HG03097 (cell line): ENCODE measurements around the gene CD101.

ENCODE experiments used
- ATAC-seq: cut with Tn5 transposase; IDR thresholded peaks from one replicate; pipeline ENCODE4 v1.9.1; 2021; ENCODE audit not compliant: unreplicated experiment, low FRiP score

Gene CD101

DNA sequence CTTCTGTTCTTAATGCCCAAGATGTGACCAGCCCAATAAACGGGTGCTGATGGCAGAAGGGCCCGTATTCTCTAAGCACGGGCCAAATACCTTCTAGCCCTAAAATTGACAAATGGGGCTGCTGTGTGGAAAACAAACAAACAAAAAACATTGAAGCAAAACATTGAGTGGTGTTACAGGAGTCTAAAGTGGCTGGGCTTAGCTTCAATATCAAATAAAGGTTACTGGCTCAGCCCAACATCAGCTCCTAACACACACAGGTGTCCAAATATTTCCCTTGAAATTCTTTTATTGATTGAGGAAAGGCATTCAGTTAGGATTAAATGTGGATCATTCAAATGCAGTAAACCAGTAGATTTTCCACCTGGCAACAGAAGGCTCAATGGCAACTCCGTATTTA, 45.2 kb downstream of the CD101 start:
- ATAC-seq = no peak

DNA sequence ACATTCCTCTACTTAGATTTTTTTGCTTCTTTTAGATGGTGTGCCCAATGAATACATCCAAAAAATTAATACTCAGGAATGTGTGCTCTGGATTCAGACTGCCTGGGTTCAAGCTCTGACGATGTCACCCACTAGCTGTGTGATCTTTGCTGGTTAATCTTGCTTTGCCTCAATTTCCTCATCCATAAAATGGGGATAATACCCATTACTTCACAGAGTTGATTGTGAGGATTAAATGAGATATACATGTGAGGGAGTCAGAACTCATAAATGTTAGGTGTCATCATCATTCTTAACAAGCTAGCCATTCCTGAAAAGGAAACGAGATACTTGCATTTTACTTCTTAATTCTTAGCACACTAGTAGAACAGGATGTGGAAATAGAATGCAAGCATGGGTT, 45.7 kb downstream of the CD101 start:
- ATAC-seq = no peak

DNA sequence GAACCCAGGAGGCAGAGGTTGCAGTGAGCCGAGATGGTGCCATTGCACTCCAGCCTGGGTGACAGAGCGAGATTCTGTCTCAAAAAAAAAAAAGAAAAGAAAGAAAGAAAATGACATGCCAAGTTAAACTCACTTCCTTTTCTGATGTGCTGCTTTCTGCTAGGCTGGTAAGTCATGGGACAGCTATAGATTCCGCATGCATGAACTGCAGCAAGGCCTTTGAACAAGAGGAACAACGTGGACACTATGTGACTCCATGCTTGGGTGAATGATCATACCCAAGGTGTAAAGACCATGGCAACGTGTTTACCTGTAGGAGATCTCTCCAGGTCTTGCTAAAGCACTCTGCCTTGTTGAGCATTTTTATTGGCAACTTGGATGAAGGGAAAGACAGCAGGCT, 48.3 kb downstream of the CD101 start:
- no peak for ATAC-seq

DNA sequence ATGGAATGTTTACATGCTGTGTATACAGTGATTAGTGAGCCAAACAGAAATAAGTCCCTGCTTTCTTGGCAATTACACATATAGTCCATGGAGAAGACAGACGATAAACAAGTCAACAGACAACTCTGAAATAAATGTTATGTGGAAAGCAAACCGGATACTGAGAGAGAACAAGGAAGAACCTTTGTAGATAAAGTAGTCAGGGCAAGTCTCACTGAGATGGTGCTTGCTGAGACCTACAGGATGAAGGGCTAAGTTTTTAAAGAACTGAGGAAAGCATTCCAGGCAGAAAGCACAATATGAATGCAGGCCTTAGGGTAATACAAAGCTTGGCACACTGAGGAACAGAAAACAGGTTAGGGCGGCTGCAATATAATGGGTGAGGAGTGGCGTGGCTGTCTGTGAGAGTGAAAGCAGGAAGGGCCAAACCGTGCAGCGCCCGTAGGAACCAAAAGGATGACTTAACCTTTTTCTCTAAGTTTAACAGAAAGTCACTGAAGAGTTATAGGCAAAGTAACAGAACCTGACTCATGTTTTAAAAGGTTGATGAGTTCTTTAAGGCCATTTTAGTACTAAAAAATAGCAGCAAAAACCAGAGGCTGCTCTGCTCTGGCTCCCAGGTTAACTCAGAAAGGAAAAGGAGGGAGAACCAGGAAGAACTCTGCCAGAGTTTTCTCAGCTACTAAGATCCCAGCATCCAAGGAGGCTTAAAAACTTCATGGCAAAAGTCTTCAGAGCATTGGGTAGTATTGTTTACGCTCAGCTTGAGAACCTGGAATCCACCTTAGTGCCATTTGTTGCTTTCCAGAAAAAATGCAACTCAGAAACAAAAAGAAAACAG, 49.9 kb downstream of the CD101 start:
- peak; percentile 67 for ATAC-seq

DNA sequence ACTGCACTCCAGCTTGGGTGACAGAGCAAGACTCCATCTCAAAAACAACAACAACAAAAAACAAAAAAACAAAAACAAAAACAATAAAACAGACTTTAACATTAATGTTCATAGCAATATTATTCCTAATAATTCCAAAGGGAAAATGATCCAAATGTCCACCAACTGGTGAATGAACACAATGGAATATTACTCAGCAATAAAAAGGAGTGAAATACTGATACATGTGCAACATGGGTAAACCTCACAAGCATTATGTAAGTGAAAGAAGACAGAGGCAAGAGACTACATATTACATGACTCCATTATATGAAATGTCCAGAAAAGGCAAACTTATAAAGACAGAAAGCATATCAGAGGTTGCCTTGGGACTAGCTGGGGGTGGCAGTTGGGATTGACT, 52.5 kb downstream of the CD101 start:
- no peak for ATAC-seq

DNA sequence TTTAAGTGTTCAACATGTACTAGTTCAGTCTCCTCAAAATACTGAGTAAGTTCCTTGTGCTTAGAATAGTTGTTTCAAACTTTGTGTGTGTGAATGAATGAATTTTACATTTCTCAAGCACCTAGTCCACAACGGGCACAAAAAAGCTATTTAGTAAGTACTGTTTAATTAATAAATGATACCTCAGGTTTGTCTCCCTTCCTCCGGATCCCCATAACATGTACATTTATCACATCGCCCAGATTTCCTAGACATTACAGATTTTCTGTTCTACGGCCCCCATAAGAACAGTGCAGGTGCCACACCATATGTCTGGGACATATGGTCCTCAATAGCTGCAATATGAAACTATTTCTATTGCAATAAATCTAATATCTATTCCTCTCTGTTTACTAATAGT, 57.2 kb downstream of the CD101 start:
- no peak for ATAC-seq

DNA sequence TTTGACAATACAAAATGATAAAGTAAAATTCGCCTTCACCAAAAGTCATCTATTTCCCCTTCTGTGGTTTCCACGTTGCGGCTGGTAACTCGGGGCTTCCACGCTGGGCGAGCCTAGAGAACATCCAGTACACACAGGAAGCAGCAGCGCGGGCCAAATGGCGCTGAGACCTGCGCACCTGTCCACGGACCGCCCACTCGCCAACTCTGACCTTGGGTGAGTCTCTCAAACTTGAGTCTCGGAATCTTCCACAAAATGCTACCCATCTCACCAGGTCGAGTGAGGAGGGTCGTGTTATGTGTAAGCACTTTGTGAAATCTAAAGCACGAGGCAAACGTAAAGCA, 57.7 kb downstream of the CD101 start:
- ATAC-seq = peak; percentile 36

DNA sequence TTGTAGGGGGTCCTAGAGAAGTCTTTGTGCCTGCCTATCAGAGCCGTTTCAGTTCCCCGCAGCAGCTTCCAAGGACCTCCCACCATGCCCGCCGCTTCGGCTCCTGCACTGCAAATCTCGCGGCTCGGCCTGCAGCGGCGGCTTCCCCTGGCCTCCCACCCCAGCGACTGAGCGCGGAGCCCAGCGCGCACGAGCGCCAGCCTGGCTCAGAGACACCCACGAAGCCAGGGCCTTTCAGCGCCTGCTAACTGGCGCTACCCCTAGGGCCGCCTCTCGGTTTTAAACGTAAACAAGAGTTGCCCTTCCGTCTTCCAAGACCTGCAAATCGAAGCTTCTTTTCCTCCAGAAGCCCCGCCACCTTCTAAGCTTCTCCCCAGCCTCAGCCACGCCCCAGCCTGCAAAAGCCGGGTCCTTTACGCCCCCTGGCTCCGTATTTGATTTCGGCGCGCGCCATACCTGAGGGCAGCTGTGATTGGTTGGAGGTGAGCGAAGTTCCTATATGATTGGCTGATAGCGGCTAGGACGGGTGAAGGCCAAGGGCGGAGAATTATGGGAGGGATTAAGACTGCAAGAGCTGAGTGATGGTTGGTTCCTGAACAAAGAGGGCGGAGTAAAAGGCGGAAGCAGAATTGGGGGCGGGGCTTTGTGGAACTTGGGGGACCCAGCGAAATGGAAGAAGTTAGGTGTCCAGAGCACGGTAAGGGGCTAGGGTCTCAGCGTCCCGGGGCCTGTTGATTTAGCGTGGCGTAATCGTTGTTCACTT, 58.3 kb downstream of the CD101 start, which contains the start of gene TTF2:
Gene TTF2, plus strand, starts transcription at position 649 of the 763 bp plus-strand sequence. Its CDS starts 21 bp downstream, at position 670.
- ATAC-seq = peak; percentile 89

DNA sequence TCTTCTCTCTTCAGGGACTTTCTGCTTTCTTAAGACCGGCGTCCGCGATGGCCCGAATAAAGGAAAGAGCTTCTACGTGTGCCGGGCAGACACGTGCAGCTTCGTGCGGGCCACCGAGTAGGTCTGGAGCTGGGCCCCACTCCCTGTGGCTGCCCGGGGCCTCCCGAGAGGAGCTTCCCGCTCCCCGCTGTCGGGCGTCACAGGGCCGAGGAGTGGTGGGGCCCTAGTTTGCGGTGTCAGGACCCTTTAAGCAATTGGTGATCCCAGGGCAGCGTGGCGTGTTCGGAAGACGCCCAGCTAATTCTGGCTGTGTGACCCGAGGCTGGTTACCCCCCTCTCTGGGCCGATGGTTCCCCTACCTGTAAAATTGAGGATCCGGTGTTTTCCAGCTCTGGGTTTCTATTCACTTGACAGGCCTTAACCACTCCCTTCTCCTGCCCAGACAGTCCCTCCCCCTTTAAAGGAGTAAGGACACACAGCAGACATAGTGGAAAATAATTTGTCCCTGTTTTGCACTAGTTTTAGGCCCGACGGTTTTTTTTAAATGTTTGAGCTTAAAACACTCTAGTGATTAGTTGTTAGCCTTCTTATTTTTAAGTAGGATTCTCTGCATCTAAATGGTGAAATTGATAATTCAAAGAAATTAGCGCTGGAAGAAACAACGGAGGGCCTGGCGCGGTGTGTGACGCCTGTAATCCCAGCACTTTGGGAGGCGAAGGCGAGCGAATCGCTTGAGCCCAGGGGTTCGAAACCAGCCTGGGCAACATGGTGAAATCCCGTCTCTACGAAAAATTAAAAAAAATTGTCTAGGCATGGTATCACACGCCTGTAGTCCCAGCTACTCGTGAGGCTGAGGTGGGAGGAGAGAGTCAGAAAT, 59.1 kb downstream of the CD101 start:
- peak; percentile 10 for ATAC-seq

DNA sequence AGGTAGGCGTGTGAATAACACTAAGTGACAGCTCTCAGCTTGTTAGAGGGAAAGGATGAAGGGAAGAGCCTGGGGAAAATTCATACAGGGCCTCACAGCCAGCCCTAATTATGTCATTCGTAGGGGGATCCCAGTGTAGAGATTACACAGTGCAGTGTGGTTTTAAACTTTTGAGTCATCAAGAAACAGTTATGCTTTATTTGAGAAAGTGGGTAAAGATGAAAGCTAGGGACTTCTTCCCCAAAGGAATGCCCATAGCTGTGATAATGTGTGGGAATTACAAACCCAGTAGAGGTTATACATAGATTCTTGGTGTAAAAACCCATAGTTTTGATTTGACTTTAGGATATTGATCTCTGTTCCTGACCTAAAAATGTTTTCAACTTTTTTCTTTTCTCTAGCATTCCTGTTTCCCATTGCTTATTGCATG, 60.4 kb downstream of the CD101 start:
- no peak for ATAC-seq

DNA sequence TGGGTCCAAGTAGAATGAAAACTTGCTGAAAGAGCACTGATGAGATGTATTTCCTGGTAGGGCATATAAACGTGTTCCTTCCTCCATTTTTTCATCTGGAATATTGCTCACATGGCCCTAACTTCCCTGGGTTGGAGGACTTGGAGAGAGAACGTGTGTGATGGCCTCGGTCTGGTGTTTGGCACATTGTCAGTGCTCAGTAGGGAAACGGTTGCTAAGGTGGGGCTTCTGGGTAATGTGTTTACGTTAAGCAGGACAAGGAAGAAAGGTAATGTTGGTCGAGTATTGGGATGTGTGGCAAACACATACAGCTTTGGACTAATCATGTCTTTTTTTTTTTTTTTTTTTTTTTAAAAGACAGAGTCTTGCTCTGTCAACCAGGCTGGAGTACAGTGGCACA, 64.8 kb downstream of the CD101 start:
- no peak for ATAC-seq

DNA sequence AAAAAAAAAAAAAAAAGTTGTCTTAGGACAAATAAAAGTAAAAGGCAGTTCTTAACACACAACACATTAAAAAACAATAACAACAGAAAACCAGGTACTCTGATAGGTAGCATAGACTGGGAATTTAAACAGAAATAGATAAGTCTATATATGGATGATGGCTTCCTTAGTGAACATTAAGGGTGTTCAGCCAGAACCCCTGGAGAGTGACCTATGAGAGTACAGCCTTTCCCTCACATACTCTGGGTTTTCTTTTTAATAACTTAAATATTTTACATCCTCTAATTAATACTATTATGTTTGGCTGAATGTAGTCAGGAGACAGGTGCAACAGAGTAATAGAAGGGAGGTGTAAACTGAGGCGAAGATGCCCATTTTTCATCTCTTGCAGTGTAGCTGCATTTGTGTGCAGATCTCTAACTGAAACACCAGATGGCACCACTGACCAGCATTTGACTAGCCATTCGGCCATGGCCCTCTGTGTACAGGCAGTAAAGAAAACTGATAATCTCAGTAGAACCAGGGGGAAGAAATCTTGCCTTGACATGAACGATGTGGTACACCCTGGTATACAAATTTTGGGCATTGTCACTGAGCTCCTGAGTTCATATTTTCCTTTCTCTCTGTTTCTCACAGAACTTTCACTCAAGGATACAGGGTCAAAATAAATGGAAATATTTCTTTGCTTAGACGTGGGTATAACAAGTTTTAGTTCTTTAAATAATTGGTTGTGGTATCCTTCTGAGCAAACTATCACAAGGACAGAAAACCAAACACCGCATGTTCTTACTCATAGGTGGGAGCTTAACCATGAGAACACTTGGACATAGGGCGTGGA, 66.2 kb downstream of the CD101 start:
- ATAC-seq = no peak

DNA sequence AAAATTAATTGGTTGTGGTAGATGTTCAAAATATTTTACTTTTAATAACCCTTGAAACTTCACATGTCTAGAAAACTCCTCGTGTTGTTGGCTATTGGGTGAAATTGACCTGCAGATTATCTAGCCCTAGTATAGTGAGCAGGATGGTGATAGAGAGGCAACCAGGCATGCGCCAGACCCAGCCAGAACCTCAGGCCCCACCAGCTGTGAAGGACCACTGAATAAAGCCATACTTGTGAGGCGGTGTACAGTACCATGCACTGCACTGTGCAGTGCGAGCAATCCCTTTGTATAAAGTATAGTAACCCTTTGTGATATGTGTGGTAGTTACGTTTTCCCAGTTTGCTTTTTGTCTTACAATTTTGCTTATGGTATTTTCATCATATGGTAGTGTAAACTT, 67.0 kb downstream of the CD101 start:
- ATAC-seq = no peak

DNA sequence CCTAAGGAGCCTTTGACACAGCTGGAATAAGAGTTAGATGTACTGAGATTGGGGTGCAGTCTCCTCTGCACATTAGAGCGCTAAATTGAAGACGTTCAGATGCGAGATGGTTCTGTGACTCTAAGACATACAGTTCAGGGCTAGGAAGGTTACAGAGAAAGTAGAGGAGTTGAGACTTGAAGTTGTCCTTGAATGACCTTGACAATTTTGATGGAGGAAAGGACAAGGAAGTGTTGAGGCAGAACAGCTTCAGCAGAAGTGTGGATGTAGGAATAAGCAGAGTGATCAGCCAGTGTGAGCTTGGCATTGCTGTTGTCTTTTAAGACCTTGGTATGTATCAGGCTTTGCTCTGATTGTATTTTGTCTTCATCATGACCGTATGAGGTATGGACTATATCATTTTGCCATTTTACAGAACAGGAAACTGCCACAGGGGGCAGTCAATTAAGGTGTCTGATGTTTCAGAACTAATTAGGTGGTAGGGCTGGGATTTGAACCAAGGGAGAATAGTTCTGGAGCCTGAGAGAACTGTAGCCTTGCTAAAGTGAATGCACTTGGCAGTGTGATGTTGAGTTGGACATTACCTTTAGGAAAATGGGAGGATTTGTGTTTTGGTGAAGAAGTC, 67.8 kb downstream of the CD101 start:
- ATAC-seq = no peak

DNA sequence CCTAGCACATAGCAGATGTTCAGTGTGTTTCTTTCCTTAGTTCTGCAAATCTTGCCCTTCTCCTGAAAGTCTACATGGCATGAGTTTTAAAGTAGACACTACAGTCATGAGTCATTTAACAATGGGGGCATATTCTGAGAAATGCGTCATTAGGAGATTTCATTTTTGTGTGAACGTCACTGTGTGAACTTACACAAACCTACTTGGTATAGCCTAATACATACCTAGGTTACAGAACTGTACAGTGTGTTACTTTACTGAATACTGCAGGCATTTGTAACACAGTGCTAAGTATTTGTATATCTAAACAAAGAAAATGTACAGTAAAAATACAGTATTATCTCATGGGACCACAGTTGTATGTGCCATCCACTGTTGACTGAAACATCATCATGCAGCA, 68.6 kb downstream of the CD101 start:
- ATAC-seq = no peak

DNA sequence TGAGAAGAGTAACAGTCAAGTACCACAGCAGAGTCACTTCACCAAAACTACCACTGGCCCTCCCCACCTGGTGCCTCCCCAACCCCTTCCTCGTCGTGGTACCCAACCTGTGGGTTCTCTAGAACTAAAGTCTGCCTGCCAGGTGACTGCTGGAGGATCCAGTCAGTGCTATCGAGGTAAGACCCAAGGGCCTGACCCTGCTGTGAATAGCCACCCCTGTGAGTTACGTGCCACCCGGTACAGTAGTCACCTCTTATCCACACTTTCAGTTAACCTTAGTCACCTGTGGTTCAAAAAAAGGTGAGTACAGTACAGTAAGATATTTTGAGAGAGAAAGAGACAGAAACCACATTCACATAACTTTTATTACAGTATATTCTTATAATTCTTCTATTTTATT, 75.1 kb downstream of the CD101 start:
- ATAC-seq = no peak

DNA sequence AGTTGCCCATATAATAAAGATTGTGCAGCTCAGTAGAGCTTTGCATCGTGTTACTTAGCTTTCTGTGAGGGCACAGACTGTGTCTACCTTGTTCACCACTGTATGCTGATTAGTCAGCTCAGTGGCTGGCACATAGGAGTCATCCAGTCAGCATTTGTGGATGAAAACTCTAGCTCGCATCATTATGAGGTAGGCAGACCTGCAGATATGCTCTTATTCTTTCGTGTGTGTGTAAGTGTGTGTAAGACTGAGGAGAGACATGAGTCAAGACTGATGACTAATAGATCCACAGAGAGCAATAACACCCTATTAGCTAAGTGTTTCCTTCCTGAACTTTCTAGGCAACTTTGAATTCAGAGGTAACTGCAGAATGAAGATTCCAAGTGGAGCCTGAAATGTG, 75.7 kb downstream of the CD101 start:
- ATAC-seq = no peak

DNA sequence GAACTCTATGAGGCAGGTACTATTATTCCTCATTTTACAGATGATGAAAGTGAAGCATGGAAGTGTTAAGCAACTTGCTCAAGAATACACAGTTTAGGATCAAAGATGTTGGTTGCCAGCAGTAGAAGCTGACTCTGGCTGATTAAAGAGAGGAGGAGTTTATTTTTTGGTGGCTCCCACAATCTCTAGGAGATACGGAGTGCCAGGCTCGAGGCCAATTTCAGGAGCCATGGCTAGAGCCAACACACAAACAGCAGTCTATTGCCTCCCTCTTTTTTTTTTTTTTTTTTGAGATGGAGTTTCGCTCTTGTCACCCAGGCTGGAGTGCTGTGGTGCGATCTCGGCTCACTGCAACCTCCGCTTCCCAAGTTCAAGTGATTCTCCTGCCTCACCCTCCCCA, 78.2 kb downstream of the CD101 start:
- no peak for ATAC-seq

DNA sequence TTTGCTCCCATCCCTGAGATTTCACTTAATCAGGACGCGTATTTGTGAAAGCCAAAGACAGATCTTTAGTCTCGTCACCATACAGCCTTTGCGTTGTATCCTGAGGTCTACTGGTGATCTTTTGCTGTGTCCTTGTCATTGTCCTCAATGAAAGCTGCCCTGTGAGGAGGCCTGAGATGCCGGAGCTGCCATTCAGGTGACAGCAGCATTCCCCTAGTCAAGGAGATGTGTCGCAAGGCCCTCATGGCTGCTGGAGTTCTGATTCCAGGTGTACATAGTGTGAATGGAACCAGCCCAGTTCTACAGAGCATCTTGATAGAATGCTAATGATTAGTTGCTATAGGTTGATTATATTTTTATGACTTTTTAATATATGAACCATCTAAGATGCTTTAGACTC, 82.7 kb downstream of the CD101 start:
- ATAC-seq = no peak
